Thoracic aorta (tissue), 2 donors: Measurements from ENCODE around the gene HPSE2. TPM values are rescaled to one million over a fixed set of nuclear protein-coding genes. Genes with fewer than 3 reads are reported as not detected.

ENCODE experiments used
- ATAC-seq: fragments of 150-250 bp; one replicate; pipeline ENCODE4 v1.8.0; 2017; ENCODE audit warnings: low read depth; ENCODE audit not compliant: insufficient number of reproducible peaks, low FRiP score
- DNase-seq: peaks from one replicate; pipeline ENCODE4 v3.0.0-alpha.2; 2020; ENCODE audit warnings: low spot score
- H3K27ac ChIP-seq, 2 donors: fragments of 200-600 bp; sonication (generic); 1 replicate in 1 of 2; 2 replicates in 1 of 2; pipeline ENCODE4 v1.5.1; 2016; ENCODE audit warnings: mild to moderate bottlenecking in 2 of 2, moderate library complexity in 2 of 2
- H3K27me3 ChIP-seq: fragments of 200-600 bp; sonication (generic); replicated peaks from 2 replicates; pipeline ENCODE4 v1.6.0; 2016; ENCODE audit warnings: mild to moderate bottlenecking; ENCODE audit not compliant: insufficient read depth
- H3K36me3 ChIP-seq: fragments of 200-600 bp; sonication (generic); one replicate; pipeline ENCODE4 v1.5.1; 2016
- H3K4me1 ChIP-seq, 2 donors: fragments of 200-600 bp; sonication (generic); 1 replicate in 1 of 2; 2 replicates in 1 of 2; pipeline versions ENCODE4 v1.5.1 to v1.6.0; 2016; ENCODE audit warnings: low read depth in 2 of 2, mild to moderate bottlenecking in 1 of 2; ENCODE audit not compliant: control insufficient read depth in 1 of 2
- H3K4me3 ChIP-seq: fragments of 200-600 bp; sonication (generic); 2 replicates; pipeline ENCODE4 v1.5.1; 2016; ENCODE audit warnings: mild to moderate bottlenecking
- H3K9me3 ChIP-seq: fragments of 200-600 bp; sonication (generic); 2 replicates; pipeline ENCODE4 v1.5.1; 2016
- CTCF ChIP-seq: fragments of 200-600 bp; sonication (generic); IDR thresholded peaks from one replicate; pipeline ENCODE4 v1.5.1; 2019; ENCODE audit warnings: antibody characterized with exemption
- total RNA-seq, 2 donors: library from RNA; depleted of rRNA; stranded (reverse); fragments of >200 nt; gene quantifications; one replicate each; pipeline versions ENCODE4 v1.1.0 to v1.2.3, GENCODE V29; 2016

The HPSE2 gene
- total RNA-seq, 2 donors from 2014 or later: 1.1 to 1.8 TPM

GRCh38 chr10:98407744-98408241 lies 827.9 kb downstream of the HPSE2 start:
- Histone ChIP-seq H3K4me3 (no peak overlapping the region), H3K36me3 (no peaks in the 10 kb centered on the region), H3K27ac (no peak overlapping the region), H3K9me3 (no peaks in the 10 kb centered on the region), H3K27me3 (no peaks in the 10 kb centered on the region), H3K4me1 (no peaks in the 10 kb centered on the region)
- TF ChIP-seq CTCF: no peak
- ATAC-seq (no peak), DNase-seq (no peak)

Other genes with a start within 250 kb of the HPSE2 start
- gene CNNM1, start 93.5 kb upstream of the HPSE2 start, total RNA-seq: under 1 TPM; 0.35 to 0.68 TPM
- 10 to 100 TPM; 12.3 to 14.3 TPM for gene GOT1, start 194.8 kb upstream of the HPSE2 start, total RNA-seq